NCI-H69 (cell line): Measurements from ENCODE around the gene SYCP2.

Experiments
- DNase-seq: peaks from one replicate; lab custom pipeline; 2025; lab: John Stamatoyannopoulos, UW

Gene SYCP2

DNA sequence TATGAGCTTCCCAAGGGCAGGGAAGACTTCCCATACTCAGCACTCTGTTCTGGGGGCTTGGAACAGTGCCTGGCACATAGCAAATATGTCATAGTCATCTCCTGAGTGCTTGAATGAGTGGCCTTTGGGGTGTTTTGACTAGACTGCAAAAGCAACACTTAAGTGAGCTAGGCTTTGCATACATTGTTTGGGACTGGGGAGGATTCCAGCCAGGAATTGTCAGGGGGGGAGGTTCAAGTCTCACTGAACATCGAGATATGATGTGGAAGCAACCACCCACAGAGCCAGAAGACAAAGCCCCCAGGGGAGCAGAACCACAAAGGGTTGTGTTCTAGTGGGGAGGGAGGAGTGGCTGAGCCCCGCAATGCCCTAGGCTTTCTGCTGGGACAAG lies 98.4 kb downstream of the SYCP2 start:
- DNase-seq, result peak; percentile 22

DNA sequence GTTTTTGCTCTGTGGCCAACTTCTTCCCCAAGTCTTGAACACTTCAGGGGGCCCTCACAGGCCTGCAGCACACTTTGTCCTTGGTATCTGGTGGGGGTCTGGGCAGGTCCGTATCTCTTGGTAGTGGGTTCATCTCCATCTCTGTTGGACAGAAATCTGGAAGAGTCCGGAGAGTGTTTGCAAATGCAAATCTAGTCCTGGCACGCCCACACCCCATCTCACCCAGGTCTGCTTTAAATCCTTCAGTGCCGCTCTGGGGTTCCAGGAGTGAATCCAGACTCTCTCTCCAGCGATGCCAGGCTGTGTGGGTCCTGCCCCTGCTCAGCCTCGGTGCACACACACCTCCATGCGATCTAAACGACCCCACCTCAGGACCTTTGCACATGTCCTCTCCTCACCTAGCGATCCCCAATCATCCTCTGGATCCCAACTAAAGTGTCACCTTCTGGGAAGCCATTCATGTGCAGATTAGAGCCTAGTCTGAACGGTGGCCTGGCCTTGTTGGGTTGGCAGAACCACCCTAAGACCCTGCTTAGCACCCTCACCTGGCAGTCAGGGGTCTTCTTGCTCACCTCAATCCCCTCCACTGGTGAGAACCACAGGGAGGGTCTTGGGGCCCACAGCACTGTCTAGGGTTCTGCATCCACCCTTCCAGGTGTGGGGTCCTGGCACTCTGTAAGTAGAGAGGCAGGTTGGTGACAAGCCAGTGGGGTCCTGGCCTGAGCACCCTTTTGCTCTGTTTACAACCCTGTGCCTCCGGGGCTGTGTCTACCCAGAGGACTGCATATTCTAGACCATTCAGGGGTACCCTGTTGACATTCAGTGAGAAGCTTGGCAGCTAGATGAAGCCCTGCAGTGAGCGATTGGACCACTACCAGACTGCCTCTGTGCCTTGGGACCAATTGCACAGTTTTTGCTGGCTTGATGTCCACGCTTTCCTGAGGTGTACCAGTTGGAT lies 100.8 kb downstream of the SYCP2 start:
- no peak for DNase-seq

DNA sequence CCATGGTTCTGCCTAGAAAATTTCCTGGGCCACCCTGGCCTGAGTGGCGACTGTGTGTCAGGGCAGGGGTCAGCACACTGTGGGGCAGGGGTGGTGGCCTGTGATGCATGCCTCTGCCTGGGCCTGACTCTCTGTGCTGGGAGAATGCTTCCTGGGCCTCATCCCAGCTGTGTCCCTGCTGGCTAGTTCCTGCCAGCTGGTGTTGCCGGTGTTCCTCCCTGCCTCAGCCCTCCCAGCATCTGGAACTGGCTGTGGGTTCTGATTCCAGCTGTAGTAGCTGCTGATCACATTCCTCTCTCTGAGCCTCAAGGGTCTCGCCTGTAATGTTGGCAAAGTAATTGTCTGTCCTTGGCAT lies 101.5 kb downstream of the SYCP2 start:
- no peak for DNase-seq

DNA sequence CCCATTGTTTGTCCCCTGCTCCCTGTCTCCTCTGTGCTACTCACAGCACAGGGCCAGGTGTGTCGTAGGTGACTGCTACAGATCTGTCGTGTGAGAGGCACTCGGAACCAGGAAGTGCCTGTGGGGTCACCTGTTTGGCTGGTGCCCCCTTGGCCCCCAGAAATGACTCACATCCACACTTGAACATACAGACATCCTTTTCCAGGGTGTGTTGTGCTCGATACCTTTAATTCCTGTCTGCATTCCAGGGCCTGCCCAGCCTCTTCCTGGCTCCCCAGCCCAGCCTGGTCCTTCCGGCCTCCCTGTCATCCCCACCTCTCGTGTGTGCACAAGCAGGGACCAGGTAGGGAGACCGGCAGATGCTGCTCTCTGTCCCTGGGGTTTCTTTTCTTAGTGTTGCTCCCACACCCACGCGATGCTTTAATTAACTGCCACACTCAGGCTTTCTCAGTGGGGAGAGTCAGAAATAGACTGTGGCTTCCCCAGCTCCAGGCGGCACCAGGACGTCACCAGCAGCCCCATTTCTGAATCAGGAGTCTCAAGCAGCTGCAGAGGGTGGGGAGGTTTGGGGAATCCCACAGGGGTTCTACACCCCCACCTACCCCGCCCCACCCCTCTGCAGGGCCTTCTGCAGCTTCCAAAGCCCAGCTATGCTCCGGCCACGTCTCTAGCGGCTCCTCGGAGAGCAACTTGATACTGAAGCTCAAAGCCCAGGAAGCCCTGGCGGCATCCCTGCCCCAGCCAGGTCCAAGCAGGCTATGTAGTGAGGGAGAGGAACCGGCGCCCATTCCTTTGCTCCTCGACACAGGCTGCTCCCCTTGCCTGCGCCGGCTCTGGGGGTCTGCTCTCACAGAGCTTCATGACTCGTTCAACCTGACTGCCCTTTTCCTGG lies 102.2 kb downstream of the SYCP2 start:
- DNase-seq, result no peak

DNA sequence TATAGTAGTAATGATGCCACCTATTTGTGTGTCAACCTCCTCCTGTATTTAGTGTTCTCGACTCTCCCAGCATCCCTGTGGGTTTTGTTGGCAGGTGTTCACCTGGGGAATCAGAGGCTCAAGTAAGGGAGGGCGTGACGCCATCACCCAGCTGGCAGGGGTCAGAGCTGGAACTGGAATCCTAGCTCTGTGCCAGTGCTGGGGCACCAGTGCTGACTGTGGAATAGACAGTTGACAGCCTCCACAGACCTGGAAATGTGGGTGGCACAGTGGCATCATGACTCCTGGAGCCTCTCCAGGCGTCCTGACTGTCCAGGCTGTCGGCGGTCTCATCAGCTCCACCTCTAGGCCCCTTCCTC lies 102.8 kb downstream of the SYCP2 start:
- DNase-seq, result peak; percentile 25

DNA sequence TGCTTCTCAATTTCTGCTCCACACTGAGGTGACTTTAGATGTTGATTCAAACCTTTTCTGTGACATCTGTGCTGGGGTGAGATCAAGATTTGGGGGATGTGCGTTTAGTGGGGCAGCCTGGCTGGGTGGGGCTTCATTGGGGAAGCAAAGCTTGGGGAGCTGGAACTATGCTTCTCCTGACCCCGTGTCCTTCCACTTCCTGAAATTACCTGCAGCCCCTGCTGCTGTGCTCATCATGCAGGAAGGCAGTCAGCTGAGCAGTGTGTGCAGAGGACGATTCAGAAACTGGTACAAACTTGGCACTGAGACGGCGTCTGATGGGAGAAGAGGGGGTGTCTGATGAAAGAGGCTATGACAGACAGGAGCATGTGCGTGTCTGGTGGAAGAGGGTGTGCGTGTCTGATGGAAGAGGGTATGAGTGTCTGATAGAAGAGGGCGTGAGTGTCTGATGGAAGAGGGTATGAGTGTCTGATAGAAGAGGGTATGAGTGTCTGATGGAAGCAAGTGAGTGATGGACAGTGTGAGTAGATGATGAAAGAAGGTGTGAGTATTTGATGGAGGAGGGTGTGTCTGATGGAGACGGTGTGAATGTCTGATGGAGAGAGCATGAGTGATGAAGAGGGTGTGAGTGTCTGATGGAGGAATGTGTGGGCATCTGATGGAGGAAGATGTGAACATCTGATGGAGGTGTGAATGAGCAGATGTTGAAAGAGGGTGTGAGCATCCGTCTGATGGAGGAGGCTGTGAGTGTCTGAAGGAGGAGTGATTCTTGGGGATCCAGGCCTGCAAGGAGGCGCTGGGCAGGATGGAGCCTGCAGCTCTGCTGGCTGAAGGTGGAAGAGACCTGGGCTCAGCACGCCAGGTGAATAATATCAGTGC lies 103.4 kb downstream of the SYCP2 start:
- DNase-seq, result no peak

DNA sequence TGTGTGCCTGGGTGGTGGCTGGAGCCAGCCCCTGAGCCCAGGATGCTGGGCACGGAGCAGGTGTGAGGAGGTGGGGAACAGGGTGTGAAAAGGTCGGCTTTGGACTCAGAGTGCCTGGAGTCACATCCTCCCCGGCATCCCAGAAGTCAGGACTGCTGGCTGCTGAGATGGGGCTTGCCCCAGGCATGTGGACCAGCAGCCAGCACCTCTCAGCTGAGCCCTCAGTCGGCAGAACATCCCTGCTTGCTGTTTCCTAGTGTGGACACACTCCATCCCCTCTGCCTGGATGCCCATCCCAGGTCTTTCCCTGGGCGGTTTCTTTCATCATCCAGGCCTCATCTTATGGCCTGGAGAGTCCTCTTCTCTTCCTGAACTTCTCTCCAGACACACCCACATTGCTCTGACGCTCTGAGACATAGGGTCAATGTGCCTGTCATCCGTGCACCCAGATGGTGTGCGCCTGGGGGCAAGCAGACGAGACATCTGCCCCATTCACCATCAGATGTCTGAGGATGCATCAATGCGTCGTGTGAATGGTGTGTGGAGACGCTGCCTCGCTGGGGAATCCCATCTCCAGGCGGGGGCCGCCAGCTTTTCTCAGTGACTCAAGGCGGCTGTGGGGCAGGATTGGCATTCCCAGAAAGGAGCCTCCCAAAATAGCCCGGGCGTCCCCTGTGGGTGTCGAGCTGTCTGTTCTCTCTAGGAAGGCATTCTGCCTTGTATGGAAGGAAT lies 104.2 kb downstream of the SYCP2 start:
- DNase-seq, result no peak

DNA sequence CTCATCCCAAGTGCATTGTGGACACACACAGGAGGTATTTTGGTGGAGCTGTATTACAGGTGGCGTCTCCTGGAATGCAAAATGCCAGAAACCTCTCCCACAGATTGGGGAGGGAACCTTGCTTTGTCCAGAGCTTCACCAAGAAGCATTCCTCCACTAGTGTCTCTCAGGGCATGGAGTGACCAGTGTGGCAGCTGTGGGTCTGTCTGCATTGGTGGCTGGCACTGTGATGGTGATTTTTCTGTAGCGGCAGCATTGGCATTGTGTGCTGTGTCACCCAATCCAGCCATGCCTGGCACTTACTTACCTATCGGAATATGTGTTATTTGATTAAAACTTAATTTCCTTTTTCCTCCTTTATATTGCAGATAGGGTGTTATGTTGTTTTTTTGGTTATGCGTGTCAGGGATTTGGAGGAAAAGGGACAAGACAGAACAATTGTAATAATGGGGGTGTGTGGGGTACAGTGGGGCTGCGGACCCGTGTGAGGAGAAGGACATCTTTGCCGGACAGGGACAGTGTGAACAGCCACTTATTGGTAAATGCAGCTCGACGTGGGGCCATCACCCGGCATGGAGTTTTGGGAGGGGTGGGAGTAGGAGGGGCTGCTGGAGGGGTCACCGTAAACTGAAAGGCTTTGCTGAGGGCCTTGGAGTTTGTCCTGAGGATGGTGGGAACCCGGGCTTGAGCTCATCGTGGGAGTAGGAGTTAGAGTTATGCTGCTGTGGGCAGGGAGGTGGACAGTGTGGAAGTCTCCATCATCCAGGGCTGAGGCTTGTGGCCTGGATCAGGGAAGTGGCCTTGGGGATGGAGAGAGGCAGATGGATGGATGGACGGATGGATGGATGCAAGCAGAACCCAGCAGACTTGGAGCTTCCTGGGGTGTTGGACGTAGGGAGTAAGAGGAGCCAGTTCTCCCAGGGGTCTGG lies 105.0 kb downstream of the SYCP2 start:
- DNase-seq, result no peak

DNA sequence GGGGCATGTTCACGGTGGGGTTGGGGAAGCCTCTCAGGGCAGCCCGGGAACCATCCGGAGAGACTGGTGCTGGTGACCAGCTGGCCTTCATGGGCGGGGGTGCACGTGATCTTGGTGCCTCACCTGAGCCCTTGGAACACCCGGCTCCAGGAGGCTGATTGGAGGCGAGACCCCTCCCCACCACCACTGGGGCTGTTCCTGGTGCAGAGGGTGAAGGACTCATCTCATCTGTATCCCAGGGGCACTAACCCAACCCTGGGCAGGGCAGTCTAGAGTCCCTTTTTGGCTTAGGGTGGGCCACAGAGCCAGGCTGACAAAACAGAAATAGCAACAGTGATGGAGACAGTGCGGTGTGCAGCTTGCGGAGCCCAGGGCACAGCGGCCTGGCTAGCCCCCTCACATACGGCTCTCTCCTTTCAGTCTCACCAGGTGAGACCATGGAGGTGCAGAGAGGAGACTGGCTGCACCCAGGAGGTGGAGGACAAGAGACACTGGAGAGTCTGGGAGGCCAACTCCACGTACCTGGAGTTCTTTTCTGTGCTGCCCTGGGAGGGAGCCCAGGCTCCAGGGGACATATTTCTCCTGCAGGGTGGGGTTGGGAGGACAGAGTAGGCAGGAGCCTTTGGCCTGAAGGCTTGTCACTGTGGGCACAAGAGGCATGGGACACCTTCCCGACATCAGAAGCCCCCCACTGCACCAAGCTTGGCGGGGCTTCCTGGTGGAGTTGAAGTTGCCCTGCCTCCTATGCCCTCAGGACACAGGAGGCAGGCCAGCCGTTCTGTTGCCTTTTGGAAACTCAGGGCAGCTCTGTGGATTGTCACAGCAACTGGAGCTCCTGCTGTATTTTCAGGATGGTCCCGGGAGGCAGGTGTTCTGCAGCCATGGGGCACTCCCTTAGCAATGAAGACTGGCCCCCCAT lies 106.0 kb downstream of the SYCP2 start:
- no peak for DNase-seq

DNA sequence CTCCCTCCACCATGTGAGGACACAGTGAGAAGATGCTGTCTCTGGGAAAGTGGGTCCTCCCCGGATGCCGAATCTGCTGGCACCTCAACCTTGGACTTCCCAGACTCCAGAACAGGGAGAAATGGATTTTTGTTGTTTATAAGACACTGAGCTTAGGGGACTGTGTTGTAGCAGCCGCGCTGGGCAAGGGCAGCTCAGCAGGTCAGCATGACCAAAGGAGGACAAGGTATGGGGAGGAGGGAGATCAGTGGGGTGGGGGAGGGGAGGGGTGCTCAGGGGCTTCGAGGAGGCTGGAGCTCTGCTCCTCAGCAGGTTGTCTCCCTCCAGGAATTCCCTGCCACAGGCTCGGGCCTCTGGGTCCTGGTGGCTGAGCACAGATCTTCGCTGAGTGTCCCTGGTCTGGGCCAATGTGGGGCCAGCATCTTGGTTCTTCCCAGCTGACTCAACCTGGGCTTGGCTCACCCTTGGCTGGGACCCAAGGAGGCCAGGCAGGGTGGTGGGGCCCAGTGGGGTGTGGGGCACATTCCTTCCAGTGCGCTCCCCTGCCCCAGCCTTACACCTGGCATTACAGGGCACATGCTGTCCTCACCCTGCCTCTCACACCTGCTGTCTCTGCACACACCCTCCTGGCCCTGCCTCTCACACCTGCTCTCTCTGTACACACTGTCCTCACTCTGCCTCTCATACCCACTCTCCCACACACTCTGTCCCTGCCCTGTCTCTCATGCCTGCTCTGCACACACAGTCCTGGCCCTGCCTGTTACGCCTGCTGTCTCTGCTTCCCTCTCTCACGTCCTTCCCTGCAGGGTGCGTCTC lies 107.3 kb downstream of the SYCP2 start:
- DNase-seq, result peak; percentile 48

DNA sequence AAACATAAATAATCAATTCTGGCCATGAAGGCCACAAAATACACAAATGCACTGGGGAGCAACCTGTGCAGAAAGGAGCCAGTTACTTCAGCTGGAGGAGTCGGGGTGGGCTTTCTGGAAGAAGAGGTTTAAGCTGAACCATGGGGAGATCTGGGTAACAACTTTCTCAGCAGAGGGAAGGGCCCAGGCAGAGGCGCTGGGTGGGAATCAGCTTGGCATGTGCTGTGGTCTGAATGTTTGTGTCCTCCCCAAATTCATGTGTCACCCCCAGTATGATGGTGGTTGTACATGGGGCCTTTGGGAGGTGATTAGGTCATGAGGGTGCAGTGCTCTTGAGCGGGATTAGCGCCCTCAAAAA lies 107.9 kb downstream of the SYCP2 start:
- DNase-seq, result no peak

DNA sequence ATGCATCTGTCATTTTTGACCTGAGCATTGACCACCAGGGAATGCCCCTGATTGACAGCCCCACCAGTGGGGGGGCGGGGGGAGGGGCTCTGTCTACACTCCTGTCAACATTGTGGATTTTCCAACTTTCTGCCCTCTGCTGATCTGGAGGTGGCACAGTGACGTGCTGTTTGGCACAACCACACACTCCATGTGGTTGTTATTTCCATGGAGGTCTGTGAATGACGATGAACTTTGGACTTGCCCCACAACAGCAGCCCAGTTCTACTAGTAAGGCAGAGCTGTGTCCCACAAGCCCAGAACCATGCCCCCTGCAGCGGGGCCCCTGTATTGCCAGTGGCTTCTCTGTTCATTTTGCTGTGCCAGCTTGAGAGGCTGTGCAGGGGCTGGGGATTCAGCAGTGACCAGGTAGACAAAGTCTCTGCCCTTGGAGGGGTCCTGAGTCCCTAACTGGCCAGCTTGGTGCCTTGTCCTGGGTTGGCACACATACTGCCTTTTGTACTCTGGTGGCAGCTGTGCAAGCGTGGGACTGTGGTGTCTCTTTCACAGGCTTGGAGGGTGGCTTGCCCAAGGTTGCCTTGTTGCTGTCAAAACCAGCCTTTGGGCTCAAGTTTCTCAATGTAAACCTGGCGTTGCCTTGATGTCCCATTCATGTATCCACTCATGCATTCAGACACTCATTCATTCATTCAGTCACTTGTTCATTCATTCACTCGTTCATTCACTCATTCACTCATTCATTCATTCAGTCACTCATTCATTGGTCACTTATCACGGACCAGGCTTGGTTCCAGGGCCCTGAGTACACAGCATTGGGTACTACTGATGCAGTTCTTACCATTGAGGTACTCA lies 108.5 kb downstream of the SYCP2 start:
- DNase-seq, result no peak

DNA sequence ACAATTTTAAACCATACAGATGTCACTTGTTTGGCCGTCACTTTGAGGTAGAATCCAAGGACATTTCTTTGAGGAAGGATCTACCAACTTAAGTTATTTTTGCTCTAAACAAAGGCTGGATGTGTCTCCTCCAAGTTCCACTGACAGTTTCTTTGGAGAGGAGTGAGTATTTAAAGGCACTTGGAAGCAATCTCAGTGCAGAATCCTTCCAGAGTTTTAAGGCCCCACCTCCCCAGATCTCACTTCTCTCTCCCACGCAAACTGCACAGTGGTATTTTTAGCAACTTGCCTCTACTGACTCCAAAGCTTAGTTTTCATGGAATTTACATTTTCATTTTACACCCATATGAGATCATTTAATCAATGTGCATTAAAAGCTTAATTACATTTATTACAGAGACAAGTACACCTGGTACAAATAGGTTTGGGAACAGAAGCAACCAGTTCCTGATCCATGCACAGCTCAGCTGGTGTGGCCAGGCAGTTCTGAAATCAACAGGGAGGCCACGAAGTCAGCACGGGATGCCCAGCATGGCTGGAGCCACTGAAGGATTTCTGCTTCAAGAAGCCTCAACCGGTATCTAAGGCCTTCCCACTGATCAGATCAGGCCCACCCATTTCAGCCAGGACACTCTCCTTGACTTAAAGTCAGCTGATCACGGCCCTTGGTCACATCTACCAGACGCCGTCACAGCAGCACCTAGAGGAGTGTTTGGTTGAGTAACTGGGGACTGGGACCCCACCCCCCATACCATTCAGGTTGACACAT lies 109.8 kb downstream of the SYCP2 start:
- DNase-seq, result no peak

DNA sequence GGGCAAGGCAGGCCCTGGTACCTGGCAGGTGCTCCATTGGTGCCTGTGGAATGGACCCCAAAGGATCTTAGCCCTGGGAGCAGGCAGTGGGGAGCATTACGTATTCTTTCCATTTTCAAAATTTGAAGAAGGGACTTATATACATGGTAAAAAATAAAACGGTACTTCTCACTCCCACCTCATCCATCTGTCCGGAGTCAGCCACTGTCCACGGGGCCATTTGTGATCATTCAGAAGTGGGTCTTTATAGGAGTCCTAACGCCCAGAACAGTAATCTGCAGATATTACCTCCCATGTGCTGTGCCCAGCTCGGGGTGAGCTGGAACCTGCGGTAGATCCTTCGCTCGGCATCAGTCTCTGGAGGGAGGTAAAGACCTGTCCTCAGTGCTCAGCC lies 110.4 kb downstream of the SYCP2 start:
- DNase-seq, result no peak

DNA sequence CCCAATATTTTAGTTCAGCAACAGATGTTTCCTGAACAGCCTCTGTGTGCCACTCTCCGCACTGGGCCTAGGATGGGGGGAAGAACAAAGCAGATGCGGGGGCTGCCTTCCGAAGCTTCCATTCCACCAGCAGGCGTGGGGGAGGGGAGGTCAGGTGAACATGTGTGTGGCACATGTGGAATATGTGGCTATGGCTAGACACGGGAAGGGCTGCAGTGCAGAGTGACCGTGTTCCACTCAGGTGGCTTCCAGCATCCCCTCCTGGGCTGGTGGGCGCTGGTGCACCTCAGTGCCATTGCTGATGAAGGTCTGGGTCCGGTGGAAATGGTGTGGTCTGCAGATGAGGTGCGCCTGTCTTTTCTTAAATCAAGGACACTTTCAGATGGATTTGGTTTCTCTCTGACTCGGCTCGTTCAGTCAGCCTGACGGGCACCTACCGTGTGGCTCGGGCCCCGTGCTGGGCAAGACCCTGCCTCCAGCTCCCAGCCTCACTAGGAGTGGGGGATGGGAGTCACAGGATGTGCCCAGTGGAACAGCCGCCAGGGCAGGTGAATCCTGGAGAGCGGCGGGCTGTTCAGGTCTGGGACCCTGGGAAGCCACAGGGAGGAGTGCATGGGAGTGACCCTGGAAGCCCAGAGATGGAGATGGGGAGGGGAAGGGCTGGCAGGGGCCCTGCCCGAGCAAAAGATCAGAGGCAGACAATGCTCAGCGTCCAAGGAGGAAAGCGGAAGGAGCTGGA lies 111.0 kb downstream of the SYCP2 start:
- DNase-seq, result no peak

DNA sequence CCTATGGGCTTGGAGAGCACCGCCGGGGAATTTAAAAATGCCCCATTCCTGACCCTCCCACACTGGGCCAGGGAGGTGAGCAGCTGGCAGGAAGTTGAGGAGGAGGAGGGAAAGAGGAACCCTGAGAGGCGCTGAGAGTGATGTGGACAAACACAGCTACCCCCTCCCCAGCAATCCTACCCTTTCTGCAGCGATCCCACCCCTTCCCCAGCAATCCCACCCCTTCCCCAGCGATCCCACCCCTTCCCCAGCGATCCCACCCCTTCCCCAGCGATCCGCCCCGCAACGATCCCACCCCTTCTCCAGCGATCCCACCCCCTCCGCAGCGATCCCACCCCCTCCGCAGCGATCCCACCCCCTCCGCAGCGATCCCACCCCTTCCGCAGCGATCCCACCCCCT lies 111.6 kb downstream of the SYCP2 start:
- no peak for DNase-seq
